ENCODE results near the gene DNAI4. TPM values are rescaled to one million over a fixed set of nuclear protein-coding genes. Genes with fewer than 3 reads are reported as not detected.

The DNAI4 gene
- polyA plus RNA-seq, 3 donors: 0.09 TPM; not detected in 2

GRCh38 chr1:66951513-66951912, 26.9 kb upstream of the DNAI4 start:
- Histone ChIP-seq H4K20me1 (ENCODE audit: insufficient read depth, low read length) (peaks cover 98% of the 10 kb centered on the region), H3K4me2 (replicated peaks; ENCODE audit: extremely low read depth, low read length, poor library complexity, severe bottlenecking) (no peak overlapping the region), H3K36me3 (replicated peaks in 1 of 2; ENCODE audit: control insufficient read depth in 1 of 2, insufficient read depth in 2 of 2, low read length in 2 of 2) (peaks cover 72 to 99% of the 10 kb centered on the region in 2 donors), H3K9me3 (replicated peaks in 1 of 2; ENCODE audit: control insufficient read depth in 1 of 2, insufficient read depth in 1 of 2, low read length in 2 of 2) (no peaks in the 10 kb centered on the region), H3K4me3 (replicated peaks in 1 of 3; ENCODE audit: low read depth in 2 of 3, low read length in 3 of 3) (no peak overlapping the region), H3K27ac (ENCODE audit: low read depth in 1 of 2, low read length in 2 of 2) (no peak overlapping the region), H3K9ac (ENCODE audit: insufficient read depth, low read length, poor library complexity, severe bottlenecking) (no peak overlapping the region), H3K79me2 (ENCODE audit: insufficient read depth, low read length) (peaks cover 99% of the 10 kb centered on the region), H2AFZ (ENCODE audit: insufficient read depth, low read depth, low read length, poor library complexity, severe bottlenecking) (no peak overlapping the region), H3K27me3 (ENCODE audit: control insufficient read depth in 2 of 2, insufficient read depth in 2 of 2, low read length in 2 of 2) (no peaks in the 10 kb centered on the region), H3K4me1 (ENCODE audit: control insufficient read depth in 1 of 2, insufficient read depth in 2 of 2, low read length in 2 of 2) (peaks cover 4 to 11% of the 10 kb centered on the region in 2 donors)
- intact Hi-C loops (cut with micrococcal nuclease): no loop called here
- peaks cover 11% of the 10 kb centered on the region for H3K4me1 Mint-ChIP-seq
- H3K27me3 Mint-ChIP-seq (ENCODE audit: low read depth in 3 of 3): no peaks in the 10 kb centered on the region
- H3K9me3 Mint-ChIP-seq: no peaks in the 10 kb centered on the region
- H3K27ac Mint-ChIP-seq: peak overlapping the region in 1 of 7 donors; percentile 38
- no peak overlapping the region for H3K4me3 Mint-ChIP-seq
- no peak for TF ChIP-seq CTCF (IDR thresholded peaks at IDR 0.05)
- no peak for DNase-seq
- WGBS (ENCODE audit: insufficient coverage): 96% methylated on average over 4 of the region's 6 CpGs
- peaks cover 69 to 90% of the 10 kb centered on the region in 2 donors for H3K36me3 Mint-ChIP-seq

- no peak overlapping the region for H3K4me2 ChIP-seq (replicated peaks; ENCODE audit: extremely low read depth, low read length, poor library complexity, severe bottlenecking)
- peaks cover 4 to 13% of the 10 kb centered on the region in 2 donors for H3K4me1 ChIP-seq (ENCODE audit: control insufficient read depth in 1 of 2, insufficient read depth in 2 of 2, low read length in 2 of 2)
- peak overlapping the region in 1 of 2 donors; percentile 33 for H3K27ac ChIP-seq (ENCODE audit: low read depth in 1 of 2, low read length in 2 of 2)
- Mint-ChIP-seq H3K27ac (peak overlapping the region in 6 of 7 donors; percentile 18 to 68 (median 58)), H3K27me3 (ENCODE audit: low read depth in 3 of 3) (no peaks in the 10 kb centered on the region), H3K4me1 (peaks cover 19% of the 10 kb centered on the region), H3K4me3 (no peak overlapping the region), H3K9me3 (no peaks in the 10 kb centered on the region), H3K36me3 (peaks cover 52 to 70% of the 10 kb centered on the region in 2 donors)
- H3K36me3 ChIP-seq (replicated peaks in 1 of 2; ENCODE audit: control insufficient read depth in 1 of 2, insufficient read depth in 2 of 2, low read length in 2 of 2): peaks cover 70 to 90% of the 10 kb centered on the region in 2 donors
- WGBS (ENCODE audit: insufficient coverage): 13% methylated on average over 1 of the region's 1 CpG
- H2AFZ ChIP-seq (ENCODE audit: insufficient read depth, low read depth, low read length, poor library complexity, severe bottlenecking): no peak overlapping the region
- H3K4me3 ChIP-seq (replicated peaks in 1 of 3; ENCODE audit: low read depth in 2 of 3, low read length in 3 of 3): no peak overlapping the region
- no peak overlapping the region for H3K9ac ChIP-seq (ENCODE audit: insufficient read depth, low read length, poor library complexity, severe bottlenecking)
- no peaks in the 10 kb centered on the region for H3K9me3 ChIP-seq (replicated peaks in 1 of 2; ENCODE audit: control insufficient read depth in 1 of 2, insufficient read depth in 1 of 2, low read length in 2 of 2)
- no peak for TF ChIP-seq CTCF (IDR thresholded peaks at IDR 0.05)
- peak in 1 of 3 donors; percentile 9 for DNase-seq
- H3K27me3 ChIP-seq (ENCODE audit: control insufficient read depth in 2 of 2, insufficient read depth in 2 of 2, low read length in 2 of 2): no peaks in the 10 kb centered on the region
- intact Hi-C loops (cut with micrococcal nuclease): no loop called here
- peaks cover 99% of the 10 kb centered on the region for H3K79me2 ChIP-seq (ENCODE audit: insufficient read depth, low read length)
- peaks cover 99% of the 10 kb centered on the region for H4K20me1 ChIP-seq (ENCODE audit: insufficient read depth, low read length)
Measured at GRCh38 chr1:66947267-66947666, 22.6 kb upstream of the DNAI4 start.
